ENCODE data around the gene SPART.
"Not testable (repeated sequence)": the region's sequence is repeated elsewhere in the genome, so short reads cannot be mapped to it uniquely, and the experiment has no call there.

Gene SPART

GRCh38 chr13:36313047-36313969 lies 32.9 kb downstream of the SPART start:
- DNase-seq: no peak

- DNase-seq: no peak
These were observed 35.6 kb downstream of the SPART start for GRCh38 chr13:36310417-36311108.

DNA sequence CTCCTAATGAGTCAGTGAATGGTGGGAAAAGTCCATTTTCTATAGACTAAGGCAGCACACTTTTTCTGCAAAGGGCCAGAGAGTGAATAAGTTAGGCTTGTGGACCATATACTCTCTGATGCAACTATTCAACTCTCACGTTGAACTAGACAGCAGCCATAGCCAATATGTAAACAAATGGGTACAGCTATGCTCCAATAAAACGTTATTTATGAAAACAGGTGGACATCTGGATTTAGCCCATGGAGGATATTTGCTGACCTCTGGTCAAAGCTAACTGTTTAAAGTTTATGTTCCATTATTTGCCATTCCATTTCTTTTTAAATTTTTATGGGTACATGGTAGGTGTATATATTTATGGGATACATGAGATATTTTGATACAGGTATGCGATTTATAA lies 43.9 kb downstream of the SPART start:
- no peak for DNase-seq

- not testable (repeated sequence) for DNase-seq
These were observed 46.7 kb downstream of the SPART start for GRCh38 chr13:36299469-36299868.

- DNase-seq: no peak
These were observed 47.6 kb downstream of the SPART start for GRCh38 chr13:36298535-36299068.

- peak; percentile 47 for DNase-seq
These were observed 48.5 kb downstream of the SPART start, which contains the start of gene CCDC169 for GRCh38 chr13:36297366-36298338. Gene CCDC169, minus strand, starts transcription at chr13:36297814. Its CDS starts 95 bp downstream, at chr13:36297719.

DNA sequence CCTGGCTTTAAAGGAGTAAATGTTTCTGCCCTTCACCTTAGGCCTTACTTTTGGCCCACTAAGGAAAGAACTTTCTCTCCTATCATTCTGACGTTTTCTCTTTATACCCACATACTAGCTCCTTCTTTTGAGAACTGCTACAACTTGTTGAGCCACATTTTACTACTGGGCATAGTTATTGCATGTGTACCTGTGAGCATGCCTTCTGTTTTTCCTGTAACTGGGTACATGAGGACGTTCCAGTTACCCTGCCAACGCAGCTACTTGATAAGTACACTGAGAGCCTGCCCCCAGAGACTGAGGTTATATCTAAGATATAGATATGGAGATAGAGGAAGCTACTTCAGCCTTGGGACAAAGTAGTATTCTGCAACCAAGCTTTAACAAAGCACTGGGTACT lies 52.1 kb downstream of the SPART start:
- DNase-seq: no peak

DNA sequence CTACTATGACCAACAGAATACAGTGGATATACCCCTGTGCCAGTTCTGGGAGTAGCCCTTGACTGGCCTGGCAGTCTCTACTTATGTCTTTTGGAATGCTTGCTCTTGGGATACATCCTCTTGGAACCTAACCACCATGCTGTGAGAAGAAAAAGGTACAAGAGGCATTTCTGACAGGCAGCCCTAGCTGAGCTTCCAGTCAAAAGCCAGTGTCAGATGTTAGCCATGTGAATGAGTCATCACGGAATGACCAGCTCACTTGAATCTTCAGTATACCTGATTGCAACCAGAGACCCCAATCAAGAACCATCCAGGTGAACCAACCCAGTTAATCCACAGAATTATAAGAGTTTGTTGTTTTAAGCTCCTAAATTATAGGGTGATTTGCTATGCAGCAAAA lies 52.7 kb downstream of the SPART start:
- DNase-seq: no peak

DNA sequence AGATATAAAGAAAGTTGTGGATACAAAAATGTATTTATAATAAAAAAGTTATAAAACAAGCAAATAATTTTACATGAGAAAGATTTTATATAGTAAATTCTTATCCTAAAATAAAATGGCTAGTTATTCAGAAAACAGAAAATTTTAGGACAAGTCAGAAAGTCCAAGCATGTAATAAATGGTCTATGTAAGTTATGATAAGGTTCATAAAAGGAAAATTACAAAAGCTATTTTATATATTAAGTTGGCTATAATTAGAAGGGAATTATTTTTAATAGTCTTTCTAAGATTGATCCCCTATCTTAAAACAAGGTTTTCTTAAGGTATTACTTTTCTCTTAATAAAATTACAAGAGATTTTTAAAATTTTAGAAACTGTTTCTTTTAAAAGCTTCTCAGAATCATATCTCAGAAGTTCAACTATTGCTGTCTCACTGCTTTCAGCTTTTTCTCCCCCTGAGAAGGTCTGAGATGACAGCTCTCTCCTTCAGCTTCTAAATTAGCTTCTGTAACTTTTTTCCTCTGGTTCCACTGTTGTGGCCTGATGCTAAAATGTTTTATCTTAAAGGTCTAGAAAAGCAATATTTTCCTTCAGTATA lies 57.3 kb downstream of the SPART start:
- DNase-seq: no peak

GRCh38 chr13:36286006-36286405 lies 60.2 kb downstream of the SPART start:
- DNase-seq: no peak

DNA sequence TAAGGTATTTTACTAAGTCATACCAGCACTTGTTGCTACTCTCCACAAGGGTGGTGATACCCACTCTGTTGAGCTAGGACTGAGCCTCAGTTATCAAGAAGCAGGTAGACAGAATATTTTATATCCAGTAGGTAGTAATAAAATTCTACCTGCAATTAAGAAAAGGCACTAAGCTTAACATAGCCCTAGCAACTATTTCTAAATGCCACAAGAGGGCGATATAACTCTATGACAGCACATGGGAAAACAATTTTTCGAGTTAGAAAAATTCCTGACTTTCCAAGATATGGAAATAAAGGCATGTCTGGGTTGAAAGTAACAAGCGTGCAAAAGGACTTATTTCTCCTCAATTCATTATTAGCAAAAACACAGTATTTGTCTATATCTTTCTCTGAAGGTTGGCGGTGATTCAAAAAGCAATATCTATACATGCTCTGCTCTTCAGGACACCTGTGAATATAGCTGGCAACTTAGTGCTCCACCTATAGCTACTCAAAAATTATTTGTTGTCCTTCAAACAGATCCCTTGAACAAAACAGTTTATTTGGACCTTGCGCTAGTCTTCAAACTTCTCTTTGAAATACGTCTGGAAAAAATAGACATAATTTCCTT lies 63.3 kb downstream of the SPART start:
- DNase-seq: peak; percentile 55

GRCh38 chr13:36275190-36276002 lies 70.8 kb downstream of the SPART start:
- peak; percentile 90 for DNase-seq

DNA sequence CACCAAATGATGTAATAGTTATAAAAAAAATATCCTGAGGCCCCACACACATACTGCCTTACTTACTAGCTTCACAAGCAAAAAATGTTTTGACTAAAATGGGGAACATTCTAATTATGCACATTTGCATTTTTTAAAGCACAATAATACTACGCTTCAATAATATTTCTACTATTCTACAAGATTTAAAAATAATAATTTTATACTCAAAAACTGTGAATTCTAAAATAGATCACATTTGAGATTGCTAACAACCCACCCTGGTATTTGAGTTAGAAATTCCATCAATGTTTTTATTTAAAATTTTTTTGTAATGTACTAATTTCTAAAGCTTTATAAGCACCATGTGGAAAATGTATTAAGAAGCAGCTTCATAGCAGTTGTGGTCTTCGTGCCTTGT lies 72.8 kb downstream of the SPART start:
- DNase-seq: no peak

- DNase-seq: no peak
These were observed 84.2 kb downstream of the SPART start for GRCh38 chr13:36261976-36262375.

DNA sequence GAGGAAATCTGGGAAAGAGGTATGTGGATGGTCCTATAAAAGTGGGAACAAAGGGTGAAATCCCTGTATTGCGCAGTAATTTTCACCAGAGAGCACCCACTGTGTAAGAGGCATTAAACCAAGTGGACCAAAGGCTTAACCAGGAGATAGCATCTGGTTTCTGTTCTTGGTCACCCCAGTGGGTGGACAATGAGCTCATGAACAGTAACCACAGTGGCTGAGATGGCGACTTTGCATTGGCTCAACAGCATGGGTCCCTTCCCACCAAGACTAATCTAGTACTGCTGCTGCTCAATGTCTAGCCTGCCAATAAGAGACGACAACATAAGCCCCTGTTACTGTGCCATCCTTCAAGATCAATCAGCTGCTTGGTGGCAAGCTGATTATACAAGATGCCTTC lies 85.2 kb downstream of the SPART start:
- DNase-seq: no peak

GRCh38 chr13:36259361-36260137 lies 86.6 kb downstream of the SPART start:
- DNase-seq: no peak

GRCh38 chr13:36258831-36259230 lies 87.4 kb downstream of the SPART start:
- DNase-seq: no peak
